GM18526 (cell line): ENCODE measurements around the gene PDE2A.

Source experiments
- POLR2A ChIP-seq: IDR thresholded peaks from 3 replicates; pipeline ENCODE4 v1.6.1; 2011; ENCODE audit not compliant: insufficient read length; ENCODE audit errors: extremely low read depth

The PDE2A gene

GRCh38 chr11:72673943-72674828 lies at the start of gene PDE2A:
Gene PDE2A (minus strand): TSS chr11:72674422. CDS start chr11:72674207, 215 bp downstream.
- no peak for TF ChIP-seq POLR2A

GRCh38 chr11:72723508-72723907 lies 49.3 kb upstream of the PDE2A start:
- no peak for TF ChIP-seq POLR2A

DNA sequence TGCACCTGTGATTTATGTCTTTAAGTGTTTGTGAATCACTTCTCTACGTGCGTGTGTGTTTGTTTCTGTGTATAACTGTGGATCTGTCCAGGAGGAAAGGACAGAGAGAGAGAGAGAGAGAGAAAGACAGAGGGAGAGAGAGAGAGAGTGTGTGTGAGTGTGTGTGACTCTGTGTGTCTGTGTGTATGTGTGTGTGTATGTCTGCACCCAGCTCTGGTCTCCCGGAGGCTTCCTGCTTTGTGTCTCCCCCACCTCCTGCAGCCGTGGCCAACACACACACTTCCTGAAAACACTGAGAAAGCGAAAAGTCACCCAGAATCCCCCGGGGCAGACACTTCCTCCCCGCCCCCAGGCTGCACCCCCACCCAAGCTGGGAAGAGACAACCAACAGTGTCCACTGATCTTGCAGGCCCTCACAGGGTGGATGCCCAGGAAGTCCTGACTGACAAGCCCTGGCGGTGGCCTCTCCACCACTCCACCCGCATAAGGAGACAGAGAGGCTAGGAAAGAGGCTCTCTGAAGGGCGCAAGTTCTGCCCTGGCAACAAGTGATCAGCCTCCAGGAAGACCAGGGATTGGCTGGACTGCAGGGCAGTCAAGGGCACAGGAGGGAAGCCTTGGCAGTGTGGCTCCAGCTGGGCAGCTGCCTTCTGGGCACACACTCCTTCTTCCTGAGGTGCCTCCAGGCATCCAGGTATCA lies 48.0 kb upstream of the PDE2A start:
- TF ChIP-seq POLR2A, result peak; percentile 57

- no peak for TF ChIP-seq POLR2A
These were observed 47.4 kb upstream of the PDE2A start for GRCh38 chr11:72721689-72722049.

GRCh38 chr11:72721276-72721675 lies 47.1 kb upstream of the PDE2A start:
- no peak for TF ChIP-seq POLR2A

DNA sequence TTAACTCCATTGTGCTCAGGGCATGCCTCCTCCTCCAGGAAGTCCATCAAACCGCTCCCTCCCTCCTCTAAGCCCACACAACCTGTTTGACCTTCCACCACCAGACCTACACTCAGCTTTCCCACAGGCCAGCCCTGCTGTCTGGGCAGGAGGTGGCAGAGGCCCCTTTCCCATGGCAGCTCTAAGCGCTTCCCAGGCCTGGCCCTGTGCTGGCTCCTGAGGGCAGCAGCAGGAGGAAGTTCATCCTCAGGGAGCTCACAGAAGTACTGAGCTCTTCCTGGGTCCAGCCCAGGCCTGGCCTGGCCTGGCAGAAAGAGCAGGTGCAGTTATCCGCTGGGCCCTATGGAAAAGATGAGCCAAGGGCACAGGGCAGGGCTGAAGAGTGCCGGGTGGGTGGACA lies 46.6 kb upstream of the PDE2A start:
- TF ChIP-seq POLR2A, result no peak

DNA sequence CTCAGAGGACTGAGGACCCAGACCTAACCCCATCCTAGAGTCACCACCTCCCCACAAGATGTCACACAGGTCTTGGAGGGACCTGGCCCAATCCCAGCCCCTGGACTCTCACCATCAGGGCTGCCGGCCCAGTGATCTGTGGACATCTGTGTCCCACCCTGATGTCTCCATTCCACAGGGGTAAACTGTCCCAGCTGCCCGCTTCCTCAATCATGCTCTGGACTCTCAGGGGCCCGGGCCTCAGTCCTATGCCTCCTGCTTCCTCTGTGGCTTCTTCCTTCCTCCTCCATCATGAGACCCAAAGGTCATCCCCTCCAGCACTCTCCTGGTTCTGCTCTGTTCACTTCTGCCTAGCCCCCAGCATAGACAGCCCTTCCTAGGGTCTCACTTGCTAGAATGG lies 45.8 kb upstream of the PDE2A start:
- TF ChIP-seq POLR2A, result no peak

DNA sequence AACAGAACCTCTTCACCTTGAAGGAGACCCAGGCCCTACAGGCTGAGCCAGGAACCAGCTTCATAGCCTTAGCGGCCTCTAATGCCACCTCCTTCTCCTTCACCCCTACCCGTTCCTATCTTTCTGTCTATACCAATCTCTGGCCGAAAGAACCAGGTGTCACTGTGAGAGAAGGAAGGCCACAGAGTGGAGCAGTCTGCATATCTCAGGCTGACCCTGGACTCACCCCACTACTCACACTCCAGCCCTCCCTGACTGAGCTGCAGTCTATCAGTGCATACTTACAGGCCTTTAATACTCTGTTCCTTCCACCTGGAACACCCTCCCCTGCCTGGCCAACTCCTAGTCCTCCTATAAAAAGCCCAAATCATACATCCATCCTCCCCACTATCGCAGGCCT lies 45.3 kb upstream of the PDE2A start:
- no peak for TF ChIP-seq POLR2A

DNA sequence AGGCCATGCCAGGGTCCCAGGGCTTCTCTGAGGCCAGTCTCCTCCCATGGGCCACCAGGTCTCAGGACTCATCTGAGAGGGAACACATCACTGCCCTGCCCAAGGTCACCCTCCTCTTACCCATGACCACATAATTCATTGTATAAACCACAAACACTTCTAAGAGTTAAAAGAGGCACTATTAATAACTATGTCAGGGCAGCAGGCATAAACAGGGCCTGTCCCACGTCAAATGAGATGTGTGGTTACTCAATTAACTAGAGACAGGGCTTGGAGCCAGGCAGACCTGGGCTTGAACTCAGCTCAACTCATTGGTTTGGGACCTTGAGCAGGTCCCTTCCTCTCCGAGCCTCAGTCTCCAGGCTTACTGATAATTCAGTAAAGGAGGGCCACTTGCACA lies 44.9 kb upstream of the PDE2A start:
- TF ChIP-seq POLR2A, result no peak

- TF ChIP-seq POLR2A, result no peak
These were observed 43.9 kb upstream of the PDE2A start for GRCh38 chr11:72718101-72718501.

- TF ChIP-seq POLR2A, result no peak
These were observed 42.7 kb upstream of the PDE2A start for GRCh38 chr11:72716788-72717435.

GRCh38 chr11:72716290-72716689 lies 42.1 kb upstream of the PDE2A start:
- TF ChIP-seq POLR2A, result no peak

DNA sequence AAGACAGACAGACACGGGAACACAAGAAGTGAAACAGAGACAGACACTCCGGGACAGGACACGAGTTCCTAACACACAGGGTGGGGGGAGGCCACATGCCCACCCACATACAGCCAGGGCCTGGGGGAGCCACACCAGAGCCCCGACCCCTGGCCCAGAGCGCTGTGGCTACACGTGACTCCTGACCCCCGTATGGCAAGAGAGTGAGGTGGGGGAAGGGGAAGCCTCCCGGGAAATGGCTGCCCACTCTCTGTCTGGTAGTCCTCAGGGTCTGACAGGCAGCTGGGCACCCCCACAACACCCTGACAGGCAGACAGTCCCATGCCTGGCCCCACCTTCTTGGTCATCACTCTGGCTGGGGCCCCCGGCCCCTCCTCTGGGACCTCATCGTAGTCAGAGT lies 38.6 kb upstream of the PDE2A start:
- no peak for TF ChIP-seq POLR2A

- no peak for TF ChIP-seq POLR2A
These were observed 38.0 kb upstream of the PDE2A start for GRCh38 chr11:72712168-72712751.

GRCh38 chr11:72711141-72711540 lies 36.9 kb upstream of the PDE2A start:
- no peak for TF ChIP-seq POLR2A

DNA sequence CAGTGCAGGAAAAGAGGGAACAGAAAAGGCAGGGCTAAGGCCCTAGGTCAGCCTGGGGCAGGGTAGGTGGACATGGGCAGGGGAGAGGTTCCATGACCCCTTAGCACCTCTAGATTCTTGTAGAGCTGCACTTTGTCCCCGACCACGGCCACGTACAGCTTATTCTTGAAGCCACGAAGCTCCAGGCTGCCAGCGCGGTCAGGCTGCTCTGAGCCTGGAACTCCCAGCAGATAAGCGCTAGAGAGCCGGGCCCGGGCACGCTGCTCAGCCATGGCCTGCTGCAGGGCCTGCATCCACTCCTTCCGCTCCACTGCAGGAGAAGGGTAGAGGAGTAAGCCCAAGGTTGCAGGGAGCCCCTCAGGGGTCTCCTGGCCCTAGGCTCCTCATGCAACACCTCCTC lies 36.1 kb upstream of the PDE2A start:
- no peak for TF ChIP-seq POLR2A
